H9 (cell line): ENCODE results near the gene HIPK2. TPM values are rescaled to one million over a fixed set of nuclear protein-coding genes. Genes with fewer than 3 reads are reported as not detected.

ENCODE experiments used
- DNase-seq: peaks from one replicate; pipeline ENCODE4 v3.0.0-alpha.2; 2017
- H2AFZ ChIP-seq: one replicate; pipeline ENCODE4 v1.6.1; 2013; ENCODE audit warnings: mild to moderate bottlenecking, low read length, control low read depth, moderate library complexity
- H2AK5ac ChIP-seq: 2 replicates; pipeline ENCODE4 v1.6.1; 2013; ENCODE audit warnings: low read length, control low read depth, mixed read lengths; ENCODE audit not compliant: insufficient read length
- H2BK120ac ChIP-seq: one replicate; pipeline ENCODE4 v1.6.1; 2013; ENCODE audit warnings: low read depth, mild to moderate bottlenecking, low read length, control low read depth, inconsistent platforms; ENCODE audit not compliant: poor library complexity, severe bottlenecking
- H2BK12ac ChIP-seq: 2 replicates; pipeline ENCODE4 v1.6.1; 2013; ENCODE audit warnings: low read length, control low read depth, mixed read lengths, low read depth; ENCODE audit not compliant: insufficient read length
- H2BK15ac ChIP-seq: 2 replicates; pipeline ENCODE4 v1.6.1; 2013; ENCODE audit warnings: low read depth, low read length, control low read depth
- H2BK20ac ChIP-seq: one replicate; pipeline ENCODE4 v1.6.1; 2013; ENCODE audit warnings: low read depth, mild to moderate bottlenecking, low read length, control low read depth, inconsistent platforms; ENCODE audit not compliant: poor library complexity, severe bottlenecking
- H2BK5ac ChIP-seq: 2 replicates; pipeline ENCODE4 v1.6.1; 2013; ENCODE audit warnings: low read length, control low read depth, mixed read lengths; ENCODE audit not compliant: insufficient read length
- H3K14ac ChIP-seq: 2 replicates; pipeline ENCODE4 v1.6.1; 2013; ENCODE audit warnings: low read length, control low read depth; ENCODE audit not compliant: insufficient read depth
- H3K18ac ChIP-seq: 2 replicates; pipeline ENCODE4 v1.6.1; 2013; ENCODE audit warnings: low read depth, mild to moderate bottlenecking, mixed read lengths, low read length, control low read depth; ENCODE audit not compliant: insufficient read length
- H3K23ac ChIP-seq: 2 replicates; pipeline ENCODE4 v1.6.1; 2013; ENCODE audit warnings: low read length, control low read depth, mixed read lengths, low read depth; ENCODE audit not compliant: insufficient read length
- H3K23me2 ChIP-seq: 2 replicates; pipeline ENCODE4 v1.6.1; 2013; ENCODE audit warnings: low read depth, mild to moderate bottlenecking, mixed read lengths, low read length, control low read depth; ENCODE audit not compliant: insufficient read length, poor library complexity, severe bottlenecking
- H3K27ac ChIP-seq: 2 replicates; pipeline ENCODE4 v1.5.1; 2013; ENCODE audit warnings: low read length, control low read depth, mixed read lengths, low read depth; ENCODE audit not compliant: insufficient read length
- H3K27me3 ChIP-seq: 2 replicates; pipeline ENCODE4 v1.6.1; 2013; ENCODE audit warnings: low read length, control low read depth, inconsistent platforms; ENCODE audit not compliant: insufficient read depth
- H3K4ac ChIP-seq: 2 replicates; pipeline ENCODE4 v1.6.1; 2013; ENCODE audit warnings: low read depth, mild to moderate bottlenecking, control low read depth, inconsistent platforms, low read length, moderate library complexity
- H3K4me1 ChIP-seq: 2 replicates; pipeline ENCODE4 v1.6.1; 2013; ENCODE audit warnings: low read length, control low read depth, inconsistent platforms; ENCODE audit not compliant: insufficient read depth
- H3K4me2 ChIP-seq: 2 replicates; pipeline ENCODE4 v1.6.1; 2013; ENCODE audit warnings: low read length, control low read depth, mixed read lengths; ENCODE audit not compliant: insufficient read length, insufficient read depth
- H3K56ac ChIP-seq: 2 replicates; pipeline ENCODE4 v1.6.1; 2013; ENCODE audit warnings: low read depth, mild to moderate bottlenecking, mixed read lengths, low read length, control low read depth; ENCODE audit not compliant: insufficient read length
- H3K79me1 ChIP-seq: 2 replicates; pipeline ENCODE4 v1.6.1; 2013; ENCODE audit warnings: low read depth, mild to moderate bottlenecking, moderate library complexity, low read length, control low read depth, inconsistent platforms; ENCODE audit not compliant: insufficient read depth, poor library complexity, severe bottlenecking
- H3K79me2 ChIP-seq: 2 replicates; pipeline ENCODE4 v1.6.1; 2013; ENCODE audit warnings: low read length, control low read depth, inconsistent platforms; ENCODE audit not compliant: insufficient read depth
- H3K9ac ChIP-seq: 2 replicates; pipeline ENCODE4 v1.6.1; 2013; ENCODE audit warnings: low read length, control low read depth, mixed read lengths; ENCODE audit not compliant: insufficient read length; ENCODE audit errors: extremely low read depth
- H3K9me3 ChIP-seq: one replicate; pipeline ENCODE4 v1.6.1; 2013; ENCODE audit warnings: low read depth, low read length, inconsistent platforms; ENCODE audit not compliant: control insufficient read depth
- H3T11ph ChIP-seq: one replicate; pipeline ENCODE4 v1.6.1; 2013; ENCODE audit warnings: mild to moderate bottlenecking, low read length, control low read depth, inconsistent platforms
- H4K20me1 ChIP-seq: one replicate; pipeline ENCODE4 v1.6.1; 2013; ENCODE audit not compliant: control insufficient read depth, insufficient read length, insufficient read depth
- H4K5ac ChIP-seq: 2 replicates; pipeline ENCODE4 v1.6.1; 2013; ENCODE audit warnings: low read depth, mild to moderate bottlenecking, mixed read lengths, low read length, control low read depth; ENCODE audit not compliant: insufficient read length
- H4K8ac ChIP-seq: replicated peaks from 2 replicates; pipeline ENCODE4 v1.6.1; 2013; ENCODE audit warnings: low read length, control low read depth, mixed read lengths, low read depth; ENCODE audit not compliant: insufficient read length
- H4K91ac ChIP-seq: 2 replicates; pipeline ENCODE4 v1.6.1; 2013; ENCODE audit warnings: low read depth, mild to moderate bottlenecking, moderate library complexity, mixed read lengths, low read length, control low read depth; ENCODE audit not compliant: insufficient read length
- H3K27ac Mint-ChIP-seq, 3 experiments: 2 replicates in 2 of 3; 3 replicates in 1 of 3; pipeline ENCODE4 v1.8.0; 2020 to 2021; ENCODE audit warnings: mixed read lengths in 3 of 3, mild to moderate bottlenecking in 1 of 3, moderate library complexity in 1 of 3
- H3K27me3 Mint-ChIP-seq: 2 replicates; pipeline ENCODE4 v1.8.0; 2021; ENCODE audit warnings: low read depth, mild to moderate bottlenecking, moderate library complexity, mixed read lengths
- H3K36me3 Mint-ChIP-seq, 3 experiments: 2 replicates in 2 of 3; 3 replicates in 1 of 3; pipeline ENCODE4 v1.8.0; 2020 to 2021; ENCODE audit warnings: low read depth in 3 of 3, mixed read lengths in 3 of 3; ENCODE audit not compliant: insufficient read depth in 1 of 3
- H3K4me1 Mint-ChIP-seq, 2 experiments: 2 replicates each; pipeline ENCODE4 v1.8.0; 2020; ENCODE audit warnings: mixed read lengths in 2 of 2
- H3K4me3 Mint-ChIP-seq, 2 experiments: 2 replicates in 1 of 2; 3 replicates in 1 of 2; pipeline ENCODE4 v1.8.0; 2020 to 2021; ENCODE audit warnings: mild to moderate bottlenecking in 2 of 2, mixed read lengths in 2 of 2, moderate library complexity in 1 of 2
- H3K9me3 Mint-ChIP-seq, 2 experiments: 2 replicates in 1 of 2; 3 replicates in 1 of 2; pipeline ENCODE4 v1.8.0; 2020; ENCODE audit warnings: mild to moderate bottlenecking in 2 of 2, mixed read lengths in 2 of 2, moderate library complexity in 1 of 2
- CTCF ChIP-seq: fragments of 200-600 bp; sonication (generic); conservative IDR thresholded peaks from 3 replicates; pipeline ENCODE4 v1.8.0; 2021; ENCODE audit warnings: antibody characterized with exemption, mild to moderate bottlenecking
- WGBS: extraction: QIAGEN DNeasy Blood & Tissue Kit; methylation state at CpG from one replicate; pipeline ENCODE4 v1.1.7; 2013; ENCODE audit warnings: missing lambda C conversion rate, low lambda C conversion rate, mixed read lengths; ENCODE audit not compliant: insufficient read length; ENCODE audit errors: extremely low coverage; 5-methylcytosine and 5-hydroxymethylcytosine counted together
- total RNA-seq: library from RNA; stranded (reverse); gene quantifications from 2 replicates; pipeline ENCODE4 v1.2.1, GENCODE V29; 2021

Gene HIPK2
- total RNA-seq, 1 experiment from 2014 or later: 21.9 TPM

- Mint-ChIP-seq H3K4me1 (no peaks in the 10 kb centered on the region), H3K9me3 (peaks cover 0 to 4% of the 10 kb centered on the region in 2 experiments; a peak in 2 of 5 replicates), H3K27me3 (peaks cover 11% of the 10 kb centered on the region), H3K36me3 (no peaks in the 10 kb centered on the region), H3K4me3 (no peak overlapping the region), H3K27ac (no peak overlapping the region)
- H3K27ac ChIP-seq: no peak overlapping the region
- H4K8ac ChIP-seq: no peak overlapping the region
- H2BK12ac ChIP-seq: no peak overlapping the region
- H2BK20ac ChIP-seq: no peak overlapping the region
- no peaks in the 10 kb centered on the region for H3K23me2 ChIP-seq
- WGBS: no CpG with 5 or more reads among the region's 4 CpGs
- no peak overlapping the region for H3K9ac ChIP-seq
- H2BK5ac ChIP-seq: no peak overlapping the region
- H3K27me3 ChIP-seq: no peaks in the 10 kb centered on the region
- H2BK120ac ChIP-seq: no peak overlapping the region
- no peak overlapping the region for H3K4ac ChIP-seq
- H3K4me1 ChIP-seq: no peaks in the 10 kb centered on the region
- H4K91ac ChIP-seq: no peak overlapping the region
- no peak overlapping the region for H3K23ac ChIP-seq
- H2AFZ ChIP-seq: no peak overlapping the region
- no peak overlapping the region for H3T11ph ChIP-seq
- no peaks in the 10 kb centered on the region for H3K79me1 ChIP-seq
- no peaks in the 10 kb centered on the region for H4K20me1 ChIP-seq
- no peaks in the 10 kb centered on the region for H3K79me2 ChIP-seq
- no peak overlapping the region for H3K4me2 ChIP-seq
- TF ChIP-seq CTCF: no peak
- H3K56ac ChIP-seq: no peak overlapping the region
- no peak overlapping the region for H3K14ac ChIP-seq
- no peak for DNase-seq
- H2AK5ac ChIP-seq: no peak overlapping the region
- no peak overlapping the region for H2BK15ac ChIP-seq
- no peak overlapping the region for H4K5ac ChIP-seq
- H3K9me3 ChIP-seq: no peaks in the 10 kb centered on the region
- no peak overlapping the region for H3K18ac ChIP-seq
Observed at GRCh38 chr7:139820089-139820488, 42.3 kb upstream of the HIPK2 start.
